Measurements from ENCODE around the gene CACNG7.

CACNG7 gene

GRCh38 chr19:53879140-53880081, 29.7 kb upstream of the CACNG7 start:
- DNase-seq = no peak

DNA sequence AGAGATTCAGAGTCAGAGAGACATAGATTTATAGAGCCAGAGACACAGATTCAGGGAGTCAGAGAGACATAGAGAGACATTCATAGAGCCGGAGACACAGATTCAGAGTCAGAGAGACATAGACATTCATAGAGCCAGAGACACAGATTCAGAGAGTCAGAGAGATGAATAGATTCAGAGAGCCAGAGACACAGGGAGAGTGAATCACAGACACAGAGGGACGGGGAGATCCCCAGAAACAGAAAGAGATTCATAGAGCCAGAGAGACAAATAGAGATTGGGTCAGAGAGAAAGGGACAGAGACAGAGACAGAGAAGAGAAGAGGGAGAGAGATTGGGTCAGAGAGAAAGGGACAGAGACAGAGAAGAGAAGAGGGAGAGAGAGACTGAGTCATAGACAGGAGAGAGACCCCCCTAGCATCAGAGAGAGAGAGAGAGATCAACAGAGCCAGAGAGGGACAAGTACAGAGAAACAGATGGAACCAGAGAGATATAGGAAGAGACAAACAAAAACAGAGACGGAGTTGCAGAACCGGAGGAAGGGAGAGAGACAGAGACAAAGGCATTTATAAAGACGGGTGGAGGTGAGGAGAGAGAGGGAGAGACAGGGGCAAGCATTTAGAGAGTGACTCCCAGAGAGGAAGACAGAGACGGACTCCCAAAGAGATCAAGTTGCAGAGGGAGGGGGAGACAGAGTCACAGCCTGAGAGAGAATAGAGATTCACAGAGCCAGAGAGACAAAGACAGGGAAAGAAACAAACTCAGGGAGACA, 28.2 kb upstream of the CACNG7 start:
- DNase-seq = no peak

- DNase-seq = no peak
Measured at GRCh38 chr19:53881482-53882390, 27.3 kb upstream of the CACNG7 start, which contains the start of gene PRKCG. Gene PRKCG, plus strand, starts transcription at chr19:53882197. Its CDS starts 298 bp downstream, at chr19:53882495.

GRCh38 chr19:53882391-53883050, 26.6 kb upstream of the CACNG7 start:
- no peak for DNase-seq

- DNase-seq = no peak
Measured at GRCh38 chr19:53883231-53883661, 25.8 kb upstream of the CACNG7 start.

- DNase-seq = no peak
Measured at GRCh38 chr19:53883741-53884140, 25.3 kb upstream of the CACNG7 start.

GRCh38 chr19:53884256-53884655, 24.8 kb upstream of the CACNG7 start:
- no peak for DNase-seq

GRCh38 chr19:53885036-53885435, 24.0 kb upstream of the CACNG7 start:
- no peak for DNase-seq

GRCh38 chr19:53892301-53892980, 16.6 kb upstream of the CACNG7 start:
- DNase-seq = no peak

DNA sequence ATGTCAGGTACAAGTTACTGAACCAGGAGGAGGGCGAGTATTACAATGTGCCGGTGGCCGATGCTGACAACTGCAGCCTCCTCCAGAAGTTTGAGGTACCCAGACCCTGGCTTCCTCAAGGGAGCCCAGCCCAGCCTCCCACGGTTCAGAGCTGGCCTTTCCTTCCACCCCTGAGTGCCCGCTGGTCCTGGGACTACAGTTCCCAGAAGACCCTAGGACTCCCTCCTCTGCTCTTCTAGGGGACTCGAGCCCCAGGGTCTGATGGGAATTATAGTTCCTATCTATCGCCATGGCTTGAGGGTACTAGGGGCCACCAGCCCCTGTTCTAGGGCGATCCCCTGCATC, 16.1 kb upstream of the CACNG7 start:
- DNase-seq = no peak

- no peak for DNase-seq
Measured at GRCh38 chr19:53894707-53895106, 14.4 kb upstream of the CACNG7 start.

GRCh38 chr19:53896682-53897081, 12.4 kb upstream of the CACNG7 start:
- no peak for DNase-seq

DNA sequence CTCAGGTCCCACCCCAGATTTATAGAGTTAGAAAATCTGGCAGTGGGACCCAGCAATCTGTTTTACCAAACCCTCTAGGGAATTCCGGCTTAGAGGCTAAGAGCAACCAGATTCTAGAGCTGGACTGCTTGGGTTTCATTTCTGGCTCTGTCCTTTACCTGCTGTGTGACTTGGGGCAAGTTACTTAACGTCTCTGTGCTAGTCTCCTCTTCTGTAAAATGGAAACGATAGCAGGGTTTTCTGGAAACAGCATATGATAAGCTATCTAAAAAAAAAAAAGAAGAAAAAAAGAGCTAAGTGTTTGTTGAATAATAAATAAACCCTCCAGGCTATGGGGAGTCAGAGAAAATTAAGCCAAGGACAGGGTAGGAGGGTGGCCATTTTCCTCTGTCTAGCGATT, 11.6 kb upstream of the CACNG7 start:
- DNase-seq = no peak

DNA sequence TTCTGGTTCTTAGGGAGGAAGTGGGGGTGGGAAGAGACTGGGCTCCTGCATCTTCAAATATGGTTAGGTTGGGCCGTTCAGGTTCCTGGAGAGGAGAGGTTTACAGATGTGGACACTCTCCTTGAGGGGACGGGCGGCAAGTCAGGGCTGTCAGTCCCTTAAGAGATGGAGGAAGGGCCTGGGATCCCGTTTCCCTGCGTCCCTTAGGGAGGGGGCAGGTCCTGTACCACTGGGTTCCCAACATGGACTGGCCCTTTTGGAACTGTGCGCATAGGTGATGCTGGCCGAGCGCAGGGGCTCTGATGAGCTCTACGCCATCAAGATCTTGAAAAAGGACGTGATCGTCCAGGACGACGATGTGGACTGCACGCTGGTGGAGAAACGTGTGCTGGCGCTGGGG, 10.9 kb upstream of the CACNG7 start:
- DNase-seq = no peak

GRCh38 chr19:53898636-53899341, 10.3 kb upstream of the CACNG7 start:
- no peak for DNase-seq

- no peak for DNase-seq
Measured at GRCh38 chr19:53900191-53900860, 8.8 kb upstream of the CACNG7 start.

- no peak for DNase-seq
Measured at GRCh38 chr19:53903055-53903680, 5.9 kb upstream of the CACNG7 start.

- no peak for DNase-seq
Measured at GRCh38 chr19:53904909-53905308, 4.2 kb upstream of the CACNG7 start.

GRCh38 chr19:53905787-53906186, 3.3 kb upstream of the CACNG7 start:
- no peak for DNase-seq
